ENCODE measurements around the gene NME3.

DNA sequence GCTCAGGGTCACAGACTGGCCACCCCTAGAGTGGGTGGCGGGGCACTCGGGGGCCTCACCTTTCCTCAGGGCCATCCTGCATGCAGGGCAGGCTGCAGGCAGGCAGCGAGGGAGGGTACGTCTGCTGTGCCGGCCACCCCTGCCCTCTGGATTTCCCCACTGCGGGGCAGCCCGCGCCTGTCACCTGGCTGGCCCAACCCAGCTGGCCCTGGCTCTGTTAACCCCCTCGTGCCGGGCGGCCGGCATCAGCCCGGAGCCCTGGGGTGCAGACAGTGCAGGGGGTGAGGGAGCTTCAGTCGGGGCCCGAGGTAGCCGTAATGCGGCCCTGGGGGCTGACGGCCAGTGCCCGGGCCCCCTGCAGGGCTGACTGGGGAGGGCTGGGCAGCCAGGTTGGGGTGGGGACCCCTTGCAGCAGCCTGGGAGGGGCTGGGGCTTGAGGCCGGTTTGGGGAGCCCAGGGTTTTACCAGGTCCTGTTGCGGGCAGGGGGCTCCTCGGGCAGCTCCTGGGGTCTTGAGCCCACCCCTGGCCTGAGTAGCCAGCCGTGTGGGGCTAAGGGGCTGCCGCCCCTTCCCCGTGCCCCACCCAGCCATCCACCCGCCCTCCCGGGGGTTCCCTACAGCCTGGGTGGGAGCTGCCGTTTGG lies 22.4 kb upstream of the NME3 start, which contains the start of gene IGFALS:
- TF ChIP-seq POLR2A (IDR thresholded peaks at IDR 0.05), result no peak
- TF ChIP-seq, protein P1, sequence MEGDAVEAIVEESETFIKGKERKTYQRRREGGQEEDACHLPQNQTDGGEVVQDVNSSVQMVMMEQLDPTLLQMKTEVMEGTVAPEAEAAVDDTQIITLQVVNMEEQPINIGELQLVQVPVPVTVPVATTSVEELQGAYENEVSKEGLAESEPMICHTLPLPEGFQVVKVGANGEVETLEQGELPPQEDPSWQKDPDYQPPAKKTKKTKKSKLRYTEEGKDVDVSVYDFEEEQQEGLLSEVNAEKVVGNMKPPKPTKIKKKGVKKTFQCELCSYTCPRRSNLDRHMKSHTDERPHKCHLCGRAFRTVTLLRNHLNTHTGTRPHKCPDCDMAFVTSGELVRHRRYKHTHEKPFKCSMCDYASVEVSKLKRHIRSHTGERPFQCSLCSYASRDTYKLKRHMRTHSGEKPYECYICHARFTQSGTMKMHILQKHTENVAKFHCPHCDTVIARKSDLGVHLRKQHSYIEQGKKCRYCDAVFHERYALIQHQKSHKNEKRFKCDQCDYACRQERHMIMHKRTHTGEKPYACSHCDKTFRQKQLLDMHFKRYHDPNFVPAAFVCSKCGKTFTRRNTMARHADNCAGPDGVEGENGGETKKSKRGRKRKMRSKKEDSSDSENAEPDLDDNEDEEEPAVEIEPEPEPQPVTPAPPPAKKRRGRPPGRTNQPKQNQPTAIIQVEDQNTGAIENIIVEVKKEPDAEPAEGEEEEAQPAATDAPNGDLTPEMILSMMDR (IDR thresholded peaks at IDR 0.05), result no peak

All from testis (tissue), 2 donors.